HG03457 (cell line): ENCODE data around the gene FBP1.
"Not testable (repeated sequence)": the region's sequence is repeated elsewhere in the genome, so short reads cannot be mapped to it uniquely, and the experiment has no call there.

Experiments
- ATAC-seq: cut with Tn5 transposase; IDR thresholded peaks from one replicate; pipeline ENCODE4 v1.9.1; 2021; ENCODE audit warnings: moderate number of reproducible peaks; ENCODE audit not compliant: unreplicated experiment

Gene FBP1

DNA sequence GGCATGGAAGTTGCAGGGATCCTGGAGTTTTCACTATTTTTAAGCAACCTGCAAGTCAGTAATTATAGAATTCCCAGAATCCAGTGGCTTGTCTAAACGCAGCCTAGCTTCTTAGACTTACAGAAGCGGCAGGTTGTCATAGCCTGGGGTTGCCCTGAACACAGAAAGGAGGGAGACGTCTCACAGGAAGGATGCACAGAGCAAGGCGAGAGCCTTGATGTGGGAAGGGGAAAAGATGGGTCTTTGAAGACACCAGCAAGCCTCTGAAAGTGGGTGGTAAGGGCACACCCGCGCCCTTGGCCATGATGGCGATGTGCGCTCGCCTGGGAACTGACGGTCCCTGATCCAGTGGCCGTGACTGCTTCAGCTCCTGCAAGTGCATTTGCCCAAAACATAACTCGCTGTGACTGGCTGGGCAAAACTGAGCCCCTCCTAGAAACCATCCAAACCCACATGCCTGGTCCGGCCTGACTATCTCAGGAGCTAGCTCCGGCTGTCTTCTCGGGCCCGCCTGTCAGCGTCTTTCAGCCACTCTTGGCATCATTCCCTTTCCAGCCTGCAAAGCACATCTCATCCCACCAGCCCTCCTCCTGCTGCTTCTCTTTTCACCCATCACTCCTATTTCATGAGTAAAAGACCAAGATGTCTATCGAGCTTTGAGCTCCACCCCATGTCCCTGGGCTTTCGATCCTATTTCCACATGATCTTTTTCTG lies 17.1 kb downstream of the FBP1 start:
- ATAC-seq, result no peak

- no peak for ATAC-seq
Observed at GRCh38 chr9:94619026-94619425, 20.3 kb downstream of the FBP1 start.

DNA sequence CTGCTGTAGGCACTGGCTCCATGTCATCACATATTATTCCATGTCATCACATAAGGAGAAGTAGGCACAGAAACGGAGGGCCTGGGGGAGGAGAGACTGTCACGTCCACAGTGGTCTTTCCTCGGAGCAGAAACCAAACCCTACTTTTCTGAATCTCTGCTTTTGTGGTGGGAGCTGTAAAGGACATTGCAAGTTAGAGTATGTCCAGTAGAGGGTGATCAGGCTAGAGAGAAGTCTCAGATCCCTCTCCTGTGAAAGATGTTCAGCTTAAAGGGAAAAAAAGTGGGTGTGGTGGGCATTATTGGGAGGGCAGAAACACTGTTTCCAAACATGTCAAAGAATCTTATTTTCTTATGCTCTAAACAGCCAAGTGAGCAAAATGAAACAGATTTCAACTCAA lies 26.3 kb downstream of the FBP1 start:
- no peak for ATAC-seq

- no peak for ATAC-seq
Observed at GRCh38 chr9:94612071-94612470, 27.2 kb downstream of the FBP1 start.

GRCh38 chr9:94611638-94612068 lies 27.7 kb downstream of the FBP1 start:
- no peak for ATAC-seq

DNA sequence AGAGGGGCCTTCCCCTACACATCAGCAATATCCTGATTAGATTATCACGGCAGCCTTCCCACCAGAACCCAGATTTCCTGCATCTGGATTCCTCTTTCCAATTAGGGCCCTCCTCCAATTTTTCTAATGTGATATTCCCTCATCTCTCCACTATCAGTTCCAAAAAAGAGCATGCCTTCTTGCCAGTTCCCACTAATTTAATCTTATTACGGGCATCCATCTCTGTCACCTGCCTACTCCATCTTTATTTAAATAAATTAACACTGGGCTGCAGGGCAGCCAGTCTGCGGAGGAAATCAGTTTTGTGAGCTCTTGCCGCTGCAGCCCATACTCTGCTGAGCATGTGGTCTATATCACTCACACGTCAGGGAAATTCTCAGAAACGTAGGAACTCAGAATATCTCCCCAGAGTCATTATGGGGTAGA lies 29.1 kb downstream of the FBP1 start:
- no peak for ATAC-seq

GRCh38 chr9:94607423-94607691 lies 32.0 kb downstream of the FBP1 start:
- no peak for ATAC-seq

GRCh38 chr9:94606646-94607422 lies 32.5 kb downstream of the FBP1 start:
- ATAC-seq, result no peak

- ATAC-seq, result no peak
Observed at GRCh38 chr9:94603259-94604160, 35.8 kb downstream of the FBP1 start.

DNA sequence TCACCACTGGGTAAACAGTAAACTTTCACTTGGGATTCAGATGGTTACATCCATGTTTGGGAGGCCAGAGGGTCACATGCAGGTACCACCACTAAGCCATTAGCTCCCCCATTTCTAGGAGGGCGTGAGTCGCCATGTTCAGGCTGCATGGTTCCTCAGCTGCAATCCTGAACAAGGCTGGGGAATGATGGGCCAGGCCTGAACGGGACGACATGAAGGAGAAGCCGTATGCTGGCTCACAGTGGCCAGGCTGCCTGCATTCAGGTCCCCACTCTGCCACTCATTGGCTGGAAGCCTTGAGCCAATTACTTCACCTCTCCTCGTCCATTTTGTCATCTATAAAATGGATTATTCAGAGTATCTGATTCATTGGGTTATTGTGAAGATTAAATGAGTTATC lies 36.7 kb downstream of the FBP1 start:
- no peak for ATAC-seq

GRCh38 chr9:94600715-94601114 lies 38.6 kb downstream of the FBP1 start:
- no peak for ATAC-seq

- ATAC-seq, result no peak
Observed at GRCh38 chr9:94600258-94600657, 39.1 kb downstream of the FBP1 start.

GRCh38 chr9:94599102-94599501 lies 40.2 kb downstream of the FBP1 start:
- no peak for ATAC-seq

GRCh38 chr9:94593459-94594345 lies 45.6 kb downstream of the FBP1 start, which contains the start of gene FBP2:
Gene FBP2, minus strand, starts transcription at chr9:94593824. Its CDS starts 98 bp downstream, at chr9:94593726.
- ATAC-seq, result no peak

GRCh38 chr9:94592683-94593082 lies 46.6 kb downstream of the FBP1 start:
- not testable (repeated sequence) for ATAC-seq

GRCh38 chr9:94591876-94592275 lies 47.4 kb downstream of the FBP1 start:
- no peak for ATAC-seq

DNA sequence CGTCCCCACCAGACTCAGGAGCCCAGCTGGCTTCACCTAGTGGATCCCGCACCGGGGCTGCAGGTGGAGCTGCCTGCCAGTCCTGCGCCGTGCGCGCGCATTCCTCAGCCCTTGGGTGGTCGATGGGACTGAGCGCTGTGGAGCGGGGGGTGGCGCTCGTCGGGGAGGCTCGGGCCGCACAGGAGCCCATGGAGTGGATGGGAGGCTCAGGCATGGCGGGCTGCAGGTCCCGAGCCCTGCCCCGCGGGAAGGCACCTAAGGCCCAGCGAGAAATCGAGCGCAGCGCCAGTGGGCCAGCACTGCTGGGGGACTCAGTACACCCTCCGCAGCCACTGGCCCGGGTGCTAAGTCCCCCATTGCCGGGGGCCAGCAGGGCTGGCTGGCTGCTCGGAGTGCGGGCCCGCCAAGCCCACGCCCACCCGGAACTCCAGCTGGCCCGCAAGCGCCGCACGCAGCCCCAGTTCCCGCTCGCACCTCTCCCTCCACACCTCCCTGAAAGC lies 48.2 kb downstream of the FBP1 start:
- ATAC-seq, result not testable (repeated sequence)

- ATAC-seq, result no peak
Observed at GRCh38 chr9:94588681-94589080, 50.6 kb downstream of the FBP1 start.

GRCh38 chr9:94586814-94587213 lies 52.5 kb downstream of the FBP1 start:
- ATAC-seq, result no peak

- ATAC-seq, result no peak
Observed at GRCh38 chr9:94586316-94586715, 53.0 kb downstream of the FBP1 start.
